ENCODE data around the gene COL13A1. TPM values are rescaled to one million over a fixed set of nuclear protein-coding genes. Genes with fewer than 3 reads are reported as not detected.

Gene COL13A1
- total RNA-seq, 1 experiment from 2014 or later: 3.6 TPM

DNA sequence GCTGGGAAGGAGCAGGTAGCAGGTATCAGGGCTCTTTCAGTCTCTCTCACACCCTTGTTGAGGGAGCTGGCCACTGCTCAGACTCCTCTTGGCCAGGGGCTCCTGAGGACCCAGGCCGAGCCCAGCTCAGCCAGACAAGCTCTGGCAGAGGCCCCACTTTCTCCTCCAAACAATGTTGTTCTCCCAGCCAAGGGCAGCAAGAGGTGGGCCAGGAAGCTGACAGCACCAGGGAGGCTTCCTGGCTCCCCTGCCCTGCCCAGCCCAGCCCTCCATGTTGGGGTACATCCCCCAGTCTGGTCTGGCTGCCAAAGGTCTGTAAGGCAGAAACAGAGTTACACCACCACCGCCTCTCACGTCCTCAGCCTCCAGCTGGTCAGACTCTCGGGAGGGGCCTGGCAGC, 33.9 kb upstream of the COL13A1 start:
- H3K23me2 ChIP-seq (ENCODE audit: insufficient read length, low read depth, low read length, poor library complexity, severe bottlenecking): no peaks in the 10 kb centered on the region
- H2BK20ac ChIP-seq (ENCODE audit: low read depth, low read length, poor library complexity, severe bottlenecking): no peak overlapping the region
- no peak overlapping the region for H3T11ph ChIP-seq (ENCODE audit: low read length)
- H4K8ac ChIP-seq (replicated peaks; ENCODE audit: insufficient read length, low read depth, low read length): no peak overlapping the region
- no CpG with 5 or more reads among the region's 4 CpGs for WGBS (ENCODE audit: extremely low coverage, insufficient read length, low lambda C conversion rate)
- H3K4me1 ChIP-seq (ENCODE audit: insufficient read depth, low read length): peaks cover 6% of the 10 kb centered on the region; the same call in 1 of the 2 replicates
- Mint-ChIP-seq H3K27ac (no peak overlapping the region), H3K4me3 (no peak overlapping the region), H3K9me3 (no peaks in the 10 kb centered on the region), H3K27me3 (ENCODE audit: low read depth) (peaks cover 11% of the 10 kb centered on the region), H3K36me3 (ENCODE audit: insufficient read depth in 1 of 3, low read depth in 3 of 3) (no peaks in the 10 kb centered on the region), H3K4me1 (peaks cover 18 to 19% of the 10 kb centered on the region in 2 experiments)
- no peak for DNase-seq
- H3K79me2 ChIP-seq (ENCODE audit: insufficient read depth, low read length): no peaks in the 10 kb centered on the region
- H3K18ac ChIP-seq (ENCODE audit: insufficient read length, low read depth, low read length): no peak overlapping the region
- H3K56ac ChIP-seq (ENCODE audit: insufficient read length, low read depth, low read length): no peak overlapping the region
- no peak overlapping the region for H2AK5ac ChIP-seq (ENCODE audit: insufficient read length, low read length)
- peaks cover 2% of the 10 kb centered on the region for H4K20me1 ChIP-seq (ENCODE audit: control insufficient read depth, insufficient read depth, insufficient read length)
- TF ChIP-seq, protein P1, sequence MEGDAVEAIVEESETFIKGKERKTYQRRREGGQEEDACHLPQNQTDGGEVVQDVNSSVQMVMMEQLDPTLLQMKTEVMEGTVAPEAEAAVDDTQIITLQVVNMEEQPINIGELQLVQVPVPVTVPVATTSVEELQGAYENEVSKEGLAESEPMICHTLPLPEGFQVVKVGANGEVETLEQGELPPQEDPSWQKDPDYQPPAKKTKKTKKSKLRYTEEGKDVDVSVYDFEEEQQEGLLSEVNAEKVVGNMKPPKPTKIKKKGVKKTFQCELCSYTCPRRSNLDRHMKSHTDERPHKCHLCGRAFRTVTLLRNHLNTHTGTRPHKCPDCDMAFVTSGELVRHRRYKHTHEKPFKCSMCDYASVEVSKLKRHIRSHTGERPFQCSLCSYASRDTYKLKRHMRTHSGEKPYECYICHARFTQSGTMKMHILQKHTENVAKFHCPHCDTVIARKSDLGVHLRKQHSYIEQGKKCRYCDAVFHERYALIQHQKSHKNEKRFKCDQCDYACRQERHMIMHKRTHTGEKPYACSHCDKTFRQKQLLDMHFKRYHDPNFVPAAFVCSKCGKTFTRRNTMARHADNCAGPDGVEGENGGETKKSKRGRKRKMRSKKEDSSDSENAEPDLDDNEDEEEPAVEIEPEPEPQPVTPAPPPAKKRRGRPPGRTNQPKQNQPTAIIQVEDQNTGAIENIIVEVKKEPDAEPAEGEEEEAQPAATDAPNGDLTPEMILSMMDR (conservative IDR thresholded peaks at IDR 0.05): no peak
- no peak overlapping the region for H4K91ac ChIP-seq (ENCODE audit: insufficient read length, low read depth, low read length)
- no peak overlapping the region for H2AFZ ChIP-seq (ENCODE audit: low read length)
- no peak overlapping the region for H2BK5ac ChIP-seq (ENCODE audit: insufficient read length, low read length)
- no peak overlapping the region for H4K5ac ChIP-seq (ENCODE audit: insufficient read length, low read depth, low read length)
- H2BK12ac ChIP-seq (ENCODE audit: insufficient read length, low read depth, low read length): no peak overlapping the region
- no peak overlapping the region for H3K4ac ChIP-seq (ENCODE audit: low read depth, low read length)
- H3K27ac ChIP-seq (ENCODE audit: insufficient read length, low read depth, low read length): no peak overlapping the region
- H2BK15ac ChIP-seq (ENCODE audit: low read depth, low read length): no peak overlapping the region
- no peak overlapping the region for H3K23ac ChIP-seq (ENCODE audit: insufficient read length, low read depth, low read length)
- no peak overlapping the region for H3K9ac ChIP-seq (ENCODE audit: extremely low read depth, insufficient read length, low read length)
- no peak overlapping the region for H3K14ac ChIP-seq (ENCODE audit: insufficient read depth, low read length)
- no peaks in the 10 kb centered on the region for H3K27me3 ChIP-seq (ENCODE audit: insufficient read depth, low read length)
- no peaks in the 10 kb centered on the region for H3K9me3 ChIP-seq (ENCODE audit: control insufficient read depth, low read depth, low read length)
- no peaks in the 10 kb centered on the region for H3K79me1 ChIP-seq (ENCODE audit: insufficient read depth, low read depth, low read length, poor library complexity, severe bottlenecking)
- no peak overlapping the region for H3K4me2 ChIP-seq (ENCODE audit: insufficient read depth, insufficient read length, low read length)
- H2BK120ac ChIP-seq (ENCODE audit: low read depth, low read length, poor library complexity, severe bottlenecking): no peak overlapping the region

Data from H9 (cell line).